GM21367 (cell line): ENCODE measurements around the gene FBLN2.

Experiments used
- ATAC-seq: cut with Tn5 transposase; IDR thresholded peaks from one replicate; pipeline ENCODE4 v1.9.1; 2021; ENCODE audit not compliant: unreplicated experiment

The FBLN2 gene

GRCh38 chr3:13637311-13637891 is 88.5 kb downstream of the FBLN2 start:
- ATAC-seq = no peak

DNA sequence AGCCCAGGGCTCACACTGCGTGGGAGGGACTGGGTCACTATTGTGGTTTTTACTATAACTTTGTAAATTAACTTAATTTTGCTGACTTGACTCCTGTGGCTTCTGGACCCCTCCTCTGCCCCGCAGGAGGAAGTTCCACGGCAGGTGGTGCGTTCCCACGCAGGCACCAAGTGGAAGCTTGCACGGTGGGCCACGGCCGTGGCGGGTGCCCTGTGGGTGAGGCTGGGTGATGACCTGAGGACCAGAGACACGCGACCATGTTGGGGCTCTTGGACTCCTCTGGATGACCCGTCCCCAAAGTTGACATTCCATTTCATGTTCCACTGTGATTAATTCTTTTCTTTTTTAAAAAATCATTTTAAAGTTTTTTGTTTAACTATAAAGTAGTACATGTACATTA is 89.0 kb downstream of the FBLN2 start:
- no peak for ATAC-seq

DNA sequence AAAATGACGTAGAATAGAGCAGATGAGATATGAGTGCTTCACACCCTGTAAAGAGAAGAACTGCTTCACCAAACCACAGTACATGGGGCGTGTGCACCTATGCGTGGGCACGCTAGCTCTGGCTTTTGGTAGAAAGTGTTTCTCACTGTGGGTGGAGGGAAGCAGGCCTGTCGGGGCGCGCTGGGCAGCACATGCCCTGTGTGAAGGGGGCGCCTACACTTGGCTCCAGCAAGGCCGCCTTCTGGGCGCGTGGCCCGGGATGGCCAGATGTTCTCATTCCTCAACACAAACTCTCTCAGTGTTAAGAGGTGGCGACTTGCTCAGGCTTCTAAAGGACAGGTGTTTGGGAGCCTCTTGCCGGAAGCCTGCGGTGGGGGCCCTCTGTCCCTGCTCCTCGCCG is 90.0 kb downstream of the FBLN2 start:
- no peak for ATAC-seq

GRCh38 chr3:13642597-13642996 is 93.7 kb downstream of the FBLN2 start:
- ATAC-seq = no peak

- ATAC-seq = no peak
These were observed 95.6 kb downstream of the FBLN2 start for GRCh38 chr3:13644341-13645117.

DNA sequence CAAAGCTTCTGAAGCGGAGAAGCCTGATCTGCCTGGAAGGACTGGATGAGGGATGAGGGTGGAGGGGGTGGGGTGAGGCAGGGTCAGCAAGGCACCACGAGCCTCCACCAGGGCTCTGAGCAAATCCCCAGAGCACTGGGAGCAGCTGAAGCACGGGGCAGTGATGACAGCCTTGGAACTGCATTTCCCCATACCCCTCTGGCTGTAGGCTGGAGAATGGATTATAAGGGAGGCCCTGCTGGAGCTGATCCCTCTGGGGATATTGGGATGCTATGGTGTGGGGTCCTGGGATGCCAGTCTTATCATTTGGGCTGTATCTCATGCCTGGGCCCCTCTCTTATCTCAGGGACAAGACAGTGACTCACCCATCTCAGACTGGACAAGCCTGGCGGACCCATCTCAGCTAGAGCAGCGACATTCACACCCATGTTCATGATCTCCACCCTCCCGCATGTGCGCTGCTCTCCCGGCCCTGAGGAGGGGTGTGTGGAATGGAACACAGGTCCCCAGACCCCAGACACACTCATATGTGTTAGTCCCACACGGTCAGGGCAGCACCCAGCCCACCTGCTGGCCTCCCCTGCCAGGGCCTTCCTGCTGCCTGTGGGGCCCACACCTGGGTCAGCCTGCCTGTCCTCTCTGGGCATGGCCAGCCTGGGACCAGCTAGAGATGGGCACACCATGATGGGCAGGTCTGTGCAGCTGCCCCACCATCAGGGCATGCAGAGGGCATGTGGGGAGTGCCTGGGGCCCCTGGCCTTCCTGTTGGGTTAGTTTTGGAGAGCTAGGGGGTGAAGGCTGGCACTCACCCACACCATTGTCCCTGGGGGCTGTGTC is 97.1 kb downstream of the FBLN2 start:
- ATAC-seq = no peak

GRCh38 chr3:13647298-13648059 is 98.6 kb downstream of the FBLN2 start:
- no peak for ATAC-seq

DNA sequence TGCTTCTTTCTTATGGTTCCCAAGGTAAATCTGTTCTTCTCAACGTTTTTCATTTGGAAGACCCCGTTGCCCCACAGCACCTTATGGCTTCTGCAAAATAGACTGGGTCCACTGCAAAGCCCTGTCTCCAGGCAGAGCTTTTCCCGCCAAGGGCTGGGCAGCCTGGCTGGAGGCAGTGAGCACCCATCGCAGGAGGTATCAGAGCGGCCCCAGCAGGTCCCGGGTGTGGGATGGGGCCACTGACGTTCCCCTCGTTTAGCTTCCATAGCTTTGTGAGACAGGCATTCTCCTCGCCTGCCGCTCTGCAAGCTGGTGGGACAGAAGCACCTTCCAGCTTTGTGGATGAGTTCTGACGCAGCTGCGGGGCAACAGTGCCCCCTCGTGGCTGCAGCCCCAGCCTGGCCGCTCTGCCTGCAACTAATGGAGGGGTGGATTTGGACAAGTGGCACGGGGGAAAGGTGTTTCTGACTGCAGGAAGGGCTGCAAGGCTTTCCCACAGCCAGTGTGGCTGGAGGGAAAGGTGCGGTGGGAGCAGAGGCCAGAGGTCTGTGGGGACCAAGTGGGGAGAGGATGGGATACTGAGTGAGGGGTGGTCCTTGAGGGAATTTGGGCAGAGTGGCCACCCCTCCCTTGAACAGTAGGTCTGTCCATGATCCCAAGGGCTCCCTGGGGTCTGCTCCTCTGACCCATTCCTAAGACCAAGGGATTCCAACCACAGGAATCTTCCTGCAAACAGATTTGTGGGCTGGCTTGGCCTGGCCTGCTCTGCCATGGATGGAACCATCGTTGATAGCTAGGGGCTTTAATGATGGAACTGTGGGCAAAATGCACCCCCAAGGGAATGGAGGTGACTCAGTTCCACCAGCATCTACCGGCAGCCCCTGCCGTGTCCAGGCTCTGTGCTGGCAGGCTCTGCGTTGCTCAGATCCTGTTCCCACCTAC is 99.4 kb downstream of the FBLN2 start:
- ATAC-seq = peak; percentile 53

DNA sequence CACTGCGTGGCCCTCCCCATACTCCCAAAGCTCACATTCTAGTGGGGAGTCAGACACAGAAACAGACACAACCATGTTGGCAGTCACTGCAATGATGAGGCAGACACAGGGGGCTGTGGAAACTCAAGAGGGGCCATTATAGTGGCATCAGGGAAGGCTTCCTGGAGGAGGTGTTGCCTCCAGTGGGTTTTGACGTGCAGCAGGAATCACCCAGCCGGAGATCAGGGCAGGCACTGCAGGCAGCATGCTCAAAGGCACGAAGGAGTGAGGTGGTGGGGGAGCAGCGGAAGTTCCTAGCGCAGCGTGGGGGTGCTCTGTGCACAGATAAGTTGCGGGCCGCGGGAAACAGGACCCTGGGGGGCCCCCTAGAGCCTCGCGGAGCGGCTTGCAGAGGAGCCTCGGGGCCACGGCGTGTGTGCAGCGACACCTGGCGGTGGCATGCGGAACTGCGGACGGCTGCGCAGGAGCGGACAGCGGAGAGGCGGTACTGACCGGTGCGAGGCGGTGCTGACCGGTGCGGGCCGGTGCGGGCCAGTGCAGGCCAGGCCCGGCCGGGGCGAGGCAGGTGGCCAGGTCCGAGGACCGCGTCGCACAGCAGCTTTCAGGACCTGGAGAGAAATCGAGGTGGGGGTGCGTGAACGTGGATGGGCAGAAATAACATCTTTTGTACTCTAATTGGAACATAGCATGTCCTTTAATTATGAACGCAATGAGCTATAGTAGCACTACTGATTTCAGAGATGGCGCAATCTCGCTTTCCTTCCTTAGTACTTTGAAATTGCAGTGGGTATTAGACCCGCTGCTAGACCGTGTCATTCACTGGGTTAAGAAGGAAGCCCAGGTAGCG is 101.5 kb downstream of the FBLN2 start:
- ATAC-seq = peak; percentile 60

GRCh38 chr3:13651057-13651400 is 102.1 kb downstream of the FBLN2 start:
- no peak for ATAC-seq

- ATAC-seq = no peak
These were observed 103.0 kb downstream of the FBLN2 start for GRCh38 chr3:13651775-13652428.

DNA sequence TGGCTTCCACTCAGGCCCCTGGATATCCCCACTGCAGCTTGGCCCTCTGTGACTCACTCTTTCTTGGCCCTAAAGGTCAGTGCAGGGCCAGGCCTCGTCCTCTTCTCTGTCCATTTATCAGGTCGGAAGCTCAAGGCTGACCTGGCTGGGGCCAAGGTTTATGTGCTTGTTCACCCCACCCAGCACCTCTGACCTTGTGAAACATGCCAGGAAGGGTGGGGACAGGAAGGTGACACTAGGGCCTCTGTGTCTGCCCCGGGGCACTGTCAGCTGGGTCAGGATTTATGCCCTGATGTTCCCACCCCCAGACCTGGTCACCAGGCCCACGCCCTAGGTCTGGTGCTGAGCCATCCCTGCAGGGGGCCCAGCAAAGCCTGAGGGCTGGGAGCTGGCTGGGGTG is 103.8 kb downstream of the FBLN2 start:
- no peak for ATAC-seq

GRCh38 chr3:13653631-13654279 is 104.8 kb downstream of the FBLN2 start:
- ATAC-seq = no peak

- ATAC-seq = no peak
These were observed 105.6 kb downstream of the FBLN2 start for GRCh38 chr3:13654330-13655060.

GRCh38 chr3:13655061-13655913 is 106.4 kb downstream of the FBLN2 start:
- ATAC-seq = no peak

DNA sequence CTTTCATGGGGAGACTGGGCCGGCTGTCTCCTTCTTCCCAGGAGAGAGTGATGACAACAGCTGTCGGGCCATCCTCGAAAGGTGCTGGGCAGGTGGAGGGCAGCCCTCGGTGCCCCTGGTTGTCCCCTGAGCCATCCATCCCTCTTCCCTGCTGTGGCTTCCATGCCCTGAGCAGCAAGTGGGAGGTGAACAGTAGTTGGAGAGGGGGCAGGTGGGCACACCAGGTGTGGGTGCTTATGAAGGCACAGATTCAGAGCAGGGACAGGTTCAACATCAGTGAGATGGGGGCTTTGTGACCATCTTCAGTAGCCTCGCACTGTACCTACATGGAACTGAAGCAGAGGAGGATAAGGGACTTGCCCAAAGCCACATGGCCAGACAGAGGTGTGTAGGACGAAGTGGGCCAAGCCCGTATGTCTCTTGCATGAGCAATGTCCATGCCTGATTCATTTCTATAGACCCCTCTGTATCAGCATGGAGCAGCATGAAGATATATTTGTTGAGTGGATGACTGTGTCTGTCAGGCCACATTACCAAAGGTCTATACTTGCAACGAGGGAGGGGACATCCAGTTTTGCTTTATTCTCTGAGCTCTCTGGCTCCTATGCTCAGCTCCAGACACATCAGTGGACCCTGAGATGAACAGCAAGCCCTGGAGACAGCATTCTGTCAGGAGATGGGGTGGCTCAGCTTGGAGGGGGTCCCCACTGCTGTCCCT is 107.8 kb downstream of the FBLN2 start:
- ATAC-seq = no peak
